ENCODE results near the gene HOXA11.

HOXA11 gene

DNA sequence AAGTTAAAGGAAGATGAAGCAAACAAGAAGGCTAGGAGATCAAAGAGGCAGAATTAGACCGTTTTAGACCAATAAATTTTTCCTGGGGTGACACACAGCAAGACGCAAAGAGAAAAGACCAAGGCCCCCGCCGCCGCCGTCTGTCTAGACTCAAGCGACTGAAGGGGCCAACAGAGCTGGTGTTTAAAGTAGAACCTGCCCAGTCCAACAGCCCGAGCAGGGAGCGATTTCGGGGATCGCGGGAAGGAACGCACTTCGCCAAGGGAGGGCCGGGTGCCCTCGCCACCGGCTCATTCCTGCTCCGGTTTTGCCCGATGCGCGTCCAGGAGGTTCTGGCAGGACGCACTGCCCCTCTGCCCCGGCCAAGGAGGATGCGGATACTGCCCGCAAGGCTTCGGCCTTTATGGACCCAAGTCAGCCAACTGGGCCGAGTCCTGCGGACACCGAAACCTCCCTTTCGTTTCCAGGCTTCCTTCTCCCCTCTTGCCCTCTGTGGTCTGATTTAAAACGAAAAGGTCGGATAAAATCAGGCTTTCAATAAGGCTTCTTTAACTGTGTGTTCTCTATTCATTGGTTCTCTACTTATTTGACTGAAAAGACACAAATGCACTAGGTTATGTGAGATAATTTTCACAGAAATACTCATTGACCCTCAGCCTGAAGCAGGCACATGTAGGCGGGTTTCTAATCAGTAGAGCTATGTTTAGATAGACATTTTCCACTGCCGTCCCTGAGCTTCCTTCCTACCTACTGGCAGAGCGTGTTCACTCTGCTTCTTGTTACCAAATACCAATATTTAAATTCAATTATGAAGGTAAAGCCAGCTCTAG lies 26.4 kb downstream of the HOXA11 start:
- no peak for DNase-seq (ENCODE audit: low read depth in 2 of 2)

DNA sequence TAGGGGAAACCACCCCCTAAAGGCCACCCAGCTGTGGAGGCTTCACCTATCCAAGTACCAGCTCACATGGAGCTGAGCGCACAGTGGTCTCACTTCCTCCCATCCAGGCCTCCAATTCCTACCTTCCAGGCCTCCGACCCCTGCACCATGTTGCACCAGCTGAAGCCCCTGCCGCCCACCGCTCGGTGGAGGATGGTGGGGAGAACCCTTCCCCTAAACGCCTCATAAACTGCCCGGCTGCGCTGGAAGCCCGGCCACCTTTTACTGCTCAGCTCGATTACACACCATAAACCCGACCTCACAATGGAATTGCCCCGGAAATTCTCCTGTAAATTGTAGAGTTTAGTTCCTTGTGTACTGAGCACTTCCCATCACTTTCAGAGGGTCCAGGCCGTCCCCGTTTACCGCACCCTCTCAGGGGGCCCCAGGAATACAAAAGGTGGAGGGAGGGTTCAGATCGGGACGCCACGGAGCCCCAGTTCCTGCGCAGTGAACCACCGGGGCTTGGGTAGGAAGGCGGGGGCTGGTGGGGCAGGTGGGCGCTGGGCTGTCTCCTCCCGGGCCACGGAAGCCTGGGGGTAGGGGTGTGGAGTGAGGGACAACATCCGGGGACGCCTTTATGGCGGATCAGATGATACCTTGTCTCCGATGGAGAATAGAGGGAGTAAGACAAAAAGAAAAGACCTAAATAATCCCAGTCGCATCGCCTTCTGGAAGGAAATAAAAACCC lies 27.2 kb downstream of the HOXA11 start:
- DNase-seq (ENCODE audit: low read depth in 2 of 2) = no peak

DNA sequence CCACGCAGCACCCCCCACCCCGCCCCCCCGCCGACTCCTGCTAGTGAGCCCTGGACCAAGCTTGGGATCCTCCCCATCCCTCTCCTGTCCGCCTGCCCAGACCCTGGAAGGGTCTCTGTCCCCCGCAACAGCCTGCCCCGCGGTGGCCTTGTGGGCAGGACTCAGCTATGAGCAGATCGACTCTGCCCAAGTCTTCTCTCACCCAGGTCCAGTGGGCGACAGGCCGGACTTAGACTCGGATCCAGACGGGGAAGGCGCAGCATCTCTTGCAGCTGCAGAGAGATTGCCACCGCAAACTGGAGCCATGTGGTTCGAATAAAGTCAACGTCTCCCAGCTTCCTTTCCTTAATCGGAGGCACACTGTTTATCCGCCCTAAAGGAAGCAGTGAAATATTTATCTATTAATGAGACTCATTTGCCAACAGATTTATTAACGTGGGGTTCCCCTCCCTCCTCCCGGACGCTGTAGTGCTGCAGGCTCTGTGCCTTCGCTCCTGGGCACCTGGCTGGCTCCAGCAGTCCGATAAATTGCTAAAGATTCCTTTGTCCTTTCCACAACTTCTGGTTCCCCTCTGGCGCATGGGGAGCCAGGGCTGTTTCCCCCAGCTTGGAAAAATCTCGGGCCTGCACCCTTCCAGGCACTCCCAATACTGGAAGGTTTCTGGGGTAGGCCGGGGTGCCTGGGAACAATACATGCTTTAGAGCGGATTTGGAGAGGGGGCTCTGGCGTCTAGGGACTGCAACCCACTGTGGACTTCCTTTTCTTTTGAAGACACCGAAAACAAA lies 27.9 kb downstream of the HOXA11 start:
- DNase-seq (ENCODE audit: low read depth in 2 of 2) = no peak

DNA sequence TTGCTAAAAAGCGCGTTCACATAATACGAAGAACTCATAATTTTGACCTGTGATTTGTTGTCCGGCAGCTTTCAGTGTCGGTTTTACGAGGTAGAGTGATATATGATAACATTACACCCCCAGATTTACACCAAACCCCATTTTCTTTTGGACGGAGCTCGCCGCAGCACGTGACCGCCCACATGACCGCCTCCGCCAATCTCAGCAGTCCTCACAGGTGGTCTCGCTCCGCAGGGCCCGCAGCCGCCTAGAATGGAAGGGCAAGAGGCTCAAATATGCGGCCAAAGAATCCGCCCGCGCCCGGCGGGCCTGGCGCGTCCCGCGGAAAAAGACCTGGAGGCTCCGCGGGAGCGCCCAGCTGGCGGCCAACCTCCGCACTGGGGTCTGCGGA lies 28.5 kb downstream of the HOXA11 start, which contains the start of gene HOXA7:
TSS of gene HOXA7 (minus strand) at position 168 of the 391 bp plus-strand sequence. CDS start at position 38, 130 bp downstream.
- no peak for DNase-seq (ENCODE audit: low read depth in 2 of 2)

DNA sequence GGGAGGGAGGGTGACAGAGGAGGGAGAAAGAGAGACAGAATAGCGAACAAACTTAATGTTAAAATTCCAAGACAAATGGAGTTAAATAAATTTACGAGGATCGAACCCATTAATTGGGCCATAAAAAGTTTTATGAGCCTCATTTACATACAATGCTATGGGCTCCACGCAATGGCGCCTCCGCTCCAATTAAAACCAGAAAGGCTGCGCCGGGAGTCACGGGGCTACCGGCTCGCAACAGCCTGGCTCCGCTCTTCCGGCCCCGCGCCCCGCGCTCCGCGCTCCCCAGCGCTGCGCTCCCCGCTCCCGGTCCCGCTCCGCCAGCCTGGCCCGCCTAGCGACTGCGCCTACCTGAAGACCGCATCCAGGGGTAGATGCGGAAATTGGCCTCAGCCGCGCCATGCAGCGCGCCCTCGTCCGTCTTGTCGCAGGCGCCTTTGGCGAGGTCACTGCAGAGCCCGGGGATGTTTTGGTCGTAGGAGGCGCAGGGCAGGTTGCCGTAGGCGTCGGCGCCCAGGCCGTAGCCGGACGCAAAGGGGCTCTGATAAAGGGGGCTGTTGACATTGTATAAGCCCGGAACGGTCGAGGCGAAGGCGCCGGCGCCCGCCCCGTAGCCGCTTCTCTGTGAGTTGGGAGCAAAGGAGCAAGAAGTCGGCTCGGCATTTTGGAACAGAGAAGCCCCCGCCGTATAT lies 29.1 kb downstream of the HOXA11 start:
- DNase-seq (ENCODE audit: low read depth in 2 of 2) = no peak

DNA sequence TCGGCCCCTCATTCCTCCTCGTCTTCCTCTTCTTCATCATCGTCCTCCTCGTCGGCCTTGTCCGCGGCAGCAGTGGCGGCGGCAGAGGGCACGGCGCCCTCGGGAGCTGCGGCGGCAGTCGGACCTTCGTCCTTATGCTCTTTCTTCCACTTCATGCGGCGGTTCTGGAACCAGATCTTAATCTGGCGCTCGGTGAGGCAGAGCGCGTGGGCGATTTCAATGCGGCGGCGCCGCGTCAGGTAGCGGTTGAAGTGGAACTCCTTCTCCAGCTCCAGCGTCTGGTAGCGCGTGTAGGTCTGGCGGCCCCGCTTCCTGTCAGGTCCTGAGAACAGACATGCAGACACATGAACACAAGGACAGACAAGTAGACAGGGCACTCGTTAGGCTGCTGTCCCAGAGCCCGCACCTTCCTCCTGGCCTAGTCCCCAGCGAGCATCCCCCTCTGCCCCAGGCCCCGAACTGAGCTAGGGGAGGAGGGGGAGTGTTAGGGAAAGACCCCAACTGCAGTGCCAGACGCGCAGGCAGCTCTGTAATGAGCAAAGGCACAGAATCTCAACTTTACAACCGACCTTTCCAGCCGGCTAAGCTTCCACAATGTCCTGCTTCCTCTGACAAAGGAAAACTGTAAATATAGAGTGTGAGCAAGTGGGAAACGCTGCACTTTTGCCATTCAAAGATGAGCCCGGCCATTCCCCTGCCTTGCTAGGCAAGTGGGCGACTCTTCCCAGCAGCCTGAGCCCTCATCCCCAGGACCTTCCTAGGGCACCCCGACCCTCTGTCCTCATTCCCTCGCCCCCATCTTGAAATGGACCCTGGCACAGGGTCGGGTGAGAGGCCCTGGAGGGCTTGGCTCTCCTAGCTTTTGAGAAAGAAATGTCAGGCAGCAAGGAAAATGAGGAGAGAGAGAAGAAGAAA lies 29.9 kb downstream of the HOXA11 start:
- peak in 1 of 2 donors; percentile 40 for DNase-seq (ENCODE audit: low read depth in 2 of 2)

DNA sequence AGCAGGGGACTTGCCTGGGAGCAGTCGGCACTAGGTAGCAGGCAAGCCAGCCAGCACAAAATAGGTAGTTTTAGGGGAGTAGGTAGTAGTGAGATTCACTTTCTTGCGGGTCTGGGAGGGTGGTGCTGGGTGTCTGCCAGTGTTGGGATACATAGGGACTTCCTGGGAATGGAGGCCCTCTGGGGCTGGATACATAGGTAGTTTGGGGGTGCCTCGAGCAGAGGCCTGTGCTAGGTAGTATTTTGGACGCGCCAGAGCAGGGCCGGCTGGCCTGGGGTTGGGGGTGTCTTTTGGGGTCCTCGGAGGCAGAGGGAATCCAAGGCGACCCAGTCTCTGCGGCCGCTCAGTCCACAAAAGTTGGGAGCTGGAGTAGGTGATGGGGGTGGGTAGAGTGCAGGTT lies 30.7 kb downstream of the HOXA11 start:
- DNase-seq (ENCODE audit: low read depth in 2 of 2) = no peak

DNA sequence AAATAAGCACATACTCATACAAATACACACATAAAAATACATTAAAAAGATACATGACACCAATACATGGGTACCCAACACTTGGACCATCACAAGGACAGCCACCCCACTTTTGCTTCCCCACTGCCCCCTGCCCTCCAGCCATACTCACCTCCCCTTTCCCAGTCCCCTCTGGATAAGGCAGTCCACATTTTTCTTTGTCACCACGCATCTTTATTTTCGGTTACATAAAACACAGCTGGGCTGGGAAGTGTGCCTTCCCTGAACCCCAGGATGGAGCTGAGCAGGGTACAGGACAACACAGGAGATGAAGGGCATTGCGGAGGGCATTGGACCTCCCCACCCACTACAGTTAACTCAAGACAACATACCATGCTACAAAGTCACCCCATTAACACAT lies 31.5 kb downstream of the HOXA11 start:
- DNase-seq (ENCODE audit: low read depth in 2 of 2) = no peak

DNA sequence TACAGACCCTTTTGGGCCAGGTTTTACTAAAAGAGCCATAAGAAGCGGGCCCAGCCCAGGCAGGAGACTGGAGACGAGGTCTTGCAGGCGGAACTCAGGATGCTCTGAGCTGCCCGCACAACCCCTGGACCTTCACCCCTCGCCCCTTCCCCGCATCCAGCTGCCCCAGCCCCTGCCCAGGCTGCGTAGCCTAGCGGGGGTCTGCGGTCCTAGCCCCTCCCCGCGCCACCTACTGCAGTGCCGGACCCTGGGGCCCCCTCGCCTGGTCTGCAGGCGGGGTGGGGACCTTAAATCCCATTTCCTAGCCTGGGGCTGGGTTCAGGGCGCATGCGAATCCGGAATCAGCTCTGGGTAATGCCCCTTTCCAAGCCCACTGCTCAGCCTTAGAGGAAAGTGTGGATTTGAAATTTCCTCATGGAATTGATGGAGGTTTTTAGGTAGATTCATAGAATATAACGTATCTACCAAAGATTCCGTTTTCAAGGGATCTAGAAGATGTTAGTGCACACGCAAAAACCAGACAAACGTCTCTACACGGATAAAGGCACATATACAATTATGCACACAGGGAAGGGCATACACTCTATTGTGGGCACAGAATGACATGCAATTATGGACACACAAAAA lies 32.1 kb downstream of the HOXA11 start:
- DNase-seq (ENCODE audit: low read depth in 2 of 2) = no peak

DNA sequence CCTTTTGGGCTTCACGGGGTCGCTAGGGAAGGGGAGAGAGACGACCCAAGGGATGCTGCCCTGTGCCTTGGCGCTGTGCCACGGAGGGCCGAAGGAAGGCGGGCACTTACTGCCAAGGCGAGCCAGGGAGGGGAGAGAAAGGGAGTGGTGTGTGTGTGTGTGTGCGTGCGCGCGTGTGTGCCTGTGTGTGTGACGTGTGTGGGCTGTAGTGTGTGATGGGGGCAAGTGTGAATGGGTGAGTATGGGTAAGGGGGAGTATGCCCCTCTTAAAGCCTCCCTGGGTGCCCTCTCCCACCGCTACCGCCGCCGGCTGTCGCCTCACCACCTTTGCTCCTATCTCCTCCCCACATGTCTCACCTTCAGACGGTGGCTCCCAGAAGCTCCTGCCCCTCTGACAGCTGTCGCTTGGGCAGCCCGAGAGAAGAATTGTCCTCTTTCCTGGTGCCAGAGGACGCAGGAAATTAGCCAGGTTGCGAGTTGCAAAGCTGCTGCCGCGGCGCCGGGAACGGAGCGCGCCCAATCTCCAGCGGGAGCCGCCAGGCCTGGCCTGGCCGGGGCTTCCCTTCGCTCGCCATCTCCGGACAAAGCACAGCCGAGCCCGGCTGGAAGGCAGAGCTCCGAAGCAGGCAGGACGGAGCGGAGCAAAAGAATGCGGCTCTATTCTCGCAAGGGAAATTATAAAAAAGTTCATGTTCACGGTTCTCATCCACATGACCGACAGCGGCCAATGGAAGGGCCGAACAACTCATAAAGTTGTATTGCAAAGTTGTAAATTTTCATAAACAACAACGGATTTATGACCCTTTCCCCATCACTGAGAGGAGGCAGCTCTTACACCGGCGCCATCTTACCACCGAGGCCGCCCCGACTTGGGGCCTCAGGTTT lies 32.9 kb downstream of the HOXA11 start, which contains the start of gene HOXA3:
TSS of gene HOXA3 (minus strand) at position 653 of the 885 bp plus-strand sequence. CDS start 41,943 bp downstream, outside the sequence.
- DNase-seq (ENCODE audit: low read depth in 2 of 2) = no peak

DNA sequence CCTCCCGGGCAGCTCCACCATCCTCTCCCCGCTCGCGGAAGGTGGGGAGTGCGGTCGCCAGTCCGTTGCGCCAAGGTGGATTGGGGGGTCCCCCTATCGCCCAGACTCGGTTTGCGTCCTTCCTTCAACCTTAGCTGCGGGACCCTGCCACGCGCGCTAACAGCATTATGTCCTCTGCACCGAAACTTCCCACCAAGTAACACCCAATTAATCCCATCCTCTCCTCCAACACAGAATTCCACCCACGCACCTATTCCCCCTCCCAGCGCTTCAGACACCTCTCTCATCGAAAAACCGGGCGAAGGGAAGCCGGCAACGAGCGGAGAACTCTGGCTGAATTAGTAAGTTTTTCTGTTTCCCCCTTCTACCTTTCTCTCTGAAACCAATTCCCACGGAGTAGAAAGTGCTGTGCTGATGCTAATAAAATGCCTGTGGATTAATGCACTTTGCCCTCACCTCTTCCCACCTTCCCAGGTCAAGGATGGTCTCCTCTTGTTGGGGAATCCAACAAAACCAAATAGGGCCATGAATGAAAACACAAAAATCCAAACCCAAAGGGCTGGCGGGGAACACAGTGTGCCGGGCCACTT lies 33.6 kb downstream of the HOXA11 start:
- no peak for DNase-seq (ENCODE audit: low read depth in 2 of 2)

DNA sequence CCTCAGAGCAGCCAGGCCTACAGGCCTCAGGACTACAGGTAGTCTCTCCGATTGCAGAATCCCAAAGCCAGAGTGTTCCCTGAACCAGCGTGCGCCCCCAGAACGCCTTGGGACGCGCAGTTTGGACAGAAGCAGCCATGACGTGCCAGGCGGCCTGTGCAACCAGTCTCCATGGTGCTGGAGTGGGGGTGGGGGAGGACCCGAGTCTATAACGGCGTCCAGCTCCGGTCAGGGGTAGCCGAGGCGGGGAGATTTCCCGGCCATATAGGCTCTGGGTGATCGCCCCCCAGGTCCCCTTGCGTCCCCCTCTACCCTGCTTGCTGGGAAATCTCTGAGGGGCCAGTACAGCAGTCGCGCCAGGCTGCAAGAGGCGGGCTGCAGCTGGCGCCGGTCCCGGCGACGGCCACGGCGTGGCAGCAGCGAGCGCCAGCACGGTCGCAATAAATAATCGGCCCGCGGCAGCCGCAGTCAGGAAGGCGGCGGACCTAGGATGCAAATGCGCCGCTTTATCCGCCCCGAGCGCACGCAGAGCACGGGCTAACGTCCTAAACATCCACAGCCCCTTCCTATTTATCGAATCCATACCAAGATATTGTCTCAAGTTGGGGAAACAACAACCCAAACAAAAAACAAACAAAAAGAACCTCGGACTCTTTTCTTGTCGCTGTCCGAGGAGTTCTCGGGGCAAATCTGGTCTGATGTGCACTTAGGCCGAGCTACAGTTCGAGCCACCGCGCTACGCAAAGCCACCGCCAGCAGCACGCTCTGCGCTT lies 34.3 kb downstream of the HOXA11 start:
- DNase-seq (ENCODE audit: low read depth in 2 of 2) = peak; percentile 47 to 55

DNA sequence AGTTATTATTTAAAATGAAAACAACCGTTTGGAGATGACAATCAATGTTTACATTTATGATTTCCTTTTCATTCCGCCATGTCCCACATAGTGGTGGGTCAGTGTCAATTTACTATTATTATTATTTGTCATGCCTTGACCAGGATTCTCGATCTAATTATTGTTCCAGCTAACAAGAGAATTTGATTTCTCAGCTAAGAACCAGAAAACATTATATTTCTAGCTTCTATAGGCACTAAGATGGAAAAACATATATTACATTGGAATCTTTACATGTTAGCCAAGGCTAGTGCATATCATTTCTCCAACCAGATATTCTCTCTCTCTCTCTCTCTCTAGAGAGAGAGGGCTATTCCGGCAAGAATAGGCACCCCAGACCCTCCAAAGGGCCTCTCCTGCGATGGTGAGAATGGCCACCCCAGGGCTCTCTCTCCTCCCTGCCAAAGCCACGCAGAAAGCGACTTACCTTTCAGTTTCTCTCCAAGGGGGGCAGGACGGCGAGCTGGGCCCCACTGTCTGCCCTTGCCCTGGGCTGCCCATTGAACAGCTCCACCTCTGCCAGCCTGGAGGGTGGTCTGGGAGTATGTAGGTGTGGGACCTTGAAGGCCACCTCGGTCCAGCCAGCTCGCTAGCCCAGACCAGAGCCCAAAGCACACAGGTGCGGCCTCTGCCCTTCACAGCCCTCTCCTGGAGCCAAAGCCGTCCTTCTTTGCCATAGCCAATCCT lies 35.0 kb downstream of the HOXA11 start:
- DNase-seq (ENCODE audit: low read depth in 2 of 2) = no peak

DNA sequence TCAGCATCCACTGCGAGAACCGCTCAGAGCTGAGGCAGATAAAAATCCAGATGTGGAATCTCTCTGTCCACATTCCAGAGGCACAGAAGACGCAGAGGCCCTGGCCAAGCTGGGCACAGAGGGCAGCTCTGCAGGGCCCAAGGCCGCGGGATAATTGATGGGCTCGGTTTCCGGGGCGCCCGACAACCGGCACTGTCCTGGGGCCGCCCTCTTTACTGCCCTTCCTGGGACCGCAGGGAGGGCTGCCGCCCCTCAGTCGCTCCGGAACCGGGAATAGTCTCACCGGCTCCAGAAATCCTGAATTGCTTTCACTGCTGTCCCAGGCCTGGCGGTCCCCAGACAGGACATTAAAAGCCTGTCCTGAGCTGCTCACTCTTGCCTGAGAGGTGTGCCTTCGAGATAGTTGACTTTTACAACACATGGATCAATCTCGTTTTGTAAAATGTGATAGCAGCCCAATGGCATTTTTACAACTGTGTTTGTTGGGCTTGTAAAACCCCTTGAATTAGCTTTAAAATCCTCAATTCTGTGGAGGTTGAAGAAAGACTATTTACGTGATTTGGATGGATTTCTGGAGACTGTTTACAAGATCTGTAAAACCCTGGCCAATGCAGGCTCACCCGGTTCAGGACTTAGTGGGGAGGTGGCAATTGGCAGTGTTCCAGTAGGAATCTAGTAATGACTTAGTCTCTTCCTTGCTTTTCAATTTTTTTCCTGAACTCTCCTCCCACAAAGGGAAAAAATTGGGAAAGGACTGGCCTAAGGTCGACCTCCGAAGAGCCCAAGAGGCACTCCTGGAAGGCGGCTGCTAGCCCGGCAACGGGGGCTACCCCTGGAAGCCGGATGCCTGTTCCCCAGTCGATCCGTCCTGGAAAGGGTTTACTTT lies 36.0 kb downstream of the HOXA11 start:
- no peak for DNase-seq (ENCODE audit: low read depth in 2 of 2)

DNA sequence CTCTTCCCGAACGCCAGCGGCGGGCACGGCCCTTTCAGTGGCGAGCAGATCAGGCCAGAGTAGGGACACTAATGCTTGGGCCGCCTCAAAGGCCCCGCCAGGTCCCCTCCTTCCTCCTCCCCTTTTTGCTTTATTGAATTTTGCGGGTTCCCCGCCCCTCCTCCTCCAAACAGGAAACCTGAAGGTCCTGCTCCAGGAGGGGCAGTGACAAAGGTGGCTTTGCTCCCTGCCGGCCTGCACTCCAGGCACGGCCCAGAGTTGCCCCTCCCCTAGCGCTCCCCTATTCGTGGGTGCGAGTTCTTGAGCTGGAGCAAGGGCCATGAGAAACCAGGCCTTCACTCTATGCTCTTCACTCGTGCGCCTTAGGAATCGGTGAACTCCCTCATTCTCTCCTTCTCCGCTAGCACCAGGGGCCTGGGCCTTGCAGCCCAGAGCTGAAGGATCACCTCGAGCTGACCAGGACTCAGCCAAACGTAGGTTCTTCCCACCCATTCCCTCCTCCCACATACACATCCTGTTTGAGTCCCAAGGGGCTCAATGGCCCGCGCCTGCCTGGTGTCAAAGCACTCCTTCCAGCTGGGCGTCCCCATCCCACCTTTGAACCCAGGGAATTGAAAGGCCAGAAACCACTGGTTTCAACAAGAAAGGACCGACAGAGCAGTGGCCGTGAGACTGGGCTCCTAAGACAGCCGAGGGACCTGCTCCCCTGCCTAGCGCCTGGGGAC lies 36.8 kb downstream of the HOXA11 start:
- DNase-seq (ENCODE audit: low read depth in 2 of 2) = no peak
